RWPE1 (cell line): ENCODE data around the gene CCDC60.

Experiments used
- CTCF ChIA-PET: fragments of 350-600 bp; sonication (Branson Sonifier 250); formaldehyde crosslinking; extraction: SDS; loops from one replicate; lab custom pipeline; 2021; lab: Yijun Ruan, JAX
- POLR2A ChIA-PET: fragments of 400-600 bp; formaldehyde crosslinking; extraction: SDS; loops from one replicate; lab custom pipeline; 2020; ENCODE audit warnings: antibody characterized with exemption; ENCODE audit not compliant: low non-redundant PET; lab: Yijun Ruan, JAX
- DNase-seq: peaks from one replicate; pipeline ENCODE4 v3.0.0; 2012; ENCODE audit warnings: low spot score
- H3K27ac ChIP-seq: fragments of 450-650 bp; 2 replicates; pipeline ENCODE4 v1.5.1; 2017
- CTCF ChIP-seq: fragments of 450-650 bp; conservative IDR thresholded peaks from 2 replicates; pipeline ENCODE4 v1.5.1; 2017; ENCODE audit warnings: low read depth, mild to moderate bottlenecking

CCDC60 gene

GRCh38 chr12:119326341-119326740 is 8.2 kb upstream of the CCDC60 start:
- POLR2A ChIA-PET, result no interaction called here
- H3K27ac ChIP-seq, result no peak overlapping the region
- DNase-seq, result no peak
- TF ChIP-seq CTCF, result no peak
- CTCF ChIA-PET, result interaction anchor here (0.7 kb wide), 1 partner anchor 50 kb away, joined by 3 read pairs; no protein-coding TSS in a partner anchor

DNA sequence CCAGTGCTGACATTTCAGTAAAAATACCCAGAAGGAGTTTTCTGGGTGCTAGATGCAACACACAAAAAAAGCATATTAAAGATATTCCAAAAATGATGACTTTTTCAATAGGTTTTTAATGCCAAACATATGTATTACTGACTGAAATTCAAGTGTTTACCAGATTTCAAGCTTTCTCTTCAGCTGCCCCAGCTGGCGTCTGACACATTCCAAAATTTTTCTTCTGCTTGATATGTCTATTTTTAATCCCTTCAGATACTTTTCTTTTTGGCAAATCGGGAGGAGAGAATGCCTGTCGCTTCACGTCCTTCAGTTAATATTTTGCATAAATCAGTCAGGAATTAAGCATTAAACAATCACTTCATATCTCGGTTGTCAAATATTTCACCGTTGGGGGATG is 7.1 kb upstream of the CCDC60 start:
- no peak for TF ChIP-seq CTCF
- ChIA-PET CTCF (interaction anchor here (0.7 kb wide), 2 partner anchors 21 to 1840 kb away, joined by 3 to 5 read pairs; no protein-coding TSS in a partner anchor), POLR2A (no interaction called here)
- H3K27ac ChIP-seq, result no peak overlapping the region
- DNase-seq, result no peak

DNA sequence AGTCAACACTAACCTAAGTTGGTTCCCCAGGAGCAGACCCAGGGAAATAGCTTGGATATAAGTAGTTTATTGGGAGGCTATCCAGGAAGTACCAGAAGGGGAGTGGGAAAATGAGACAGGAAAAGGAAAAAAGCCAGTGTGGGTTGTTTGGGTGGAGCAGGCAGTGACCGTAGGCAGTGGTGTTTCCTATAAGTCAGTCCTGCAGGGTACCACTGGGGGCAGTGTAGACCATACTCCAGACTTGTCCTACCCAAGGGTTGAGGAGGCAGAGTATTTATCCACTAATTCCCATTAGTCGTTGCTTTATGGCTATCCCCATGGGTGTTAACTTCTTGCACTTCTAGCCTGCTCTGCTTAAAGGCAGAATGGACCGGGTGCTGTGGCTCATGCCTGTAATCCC is 6.4 kb upstream of the CCDC60 start:
- H3K27ac ChIP-seq, result no peak overlapping the region
- CTCF ChIA-PET, result interaction anchor here (0.7 kb wide), 1 partner anchor 1841 kb away, joined by 5 read pairs; no protein-coding TSS in a partner anchor
- POLR2A ChIA-PET, result no interaction called here
- no peak for TF ChIP-seq CTCF
- no peak for DNase-seq

- H3K27ac ChIP-seq, result no peak overlapping the region
- CTCF ChIA-PET, result interaction anchor here (0.7 kb wide), 1 partner anchor 65 kb away, joined by 3 read pairs; no protein-coding TSS in a partner anchor
- no peak for DNase-seq
- POLR2A ChIA-PET, result no interaction called here
- no peak for TF ChIP-seq CTCF
Observed at GRCh38 chr12:119338593-119339363, 4.2 kb downstream of the CCDC60 start.

DNA sequence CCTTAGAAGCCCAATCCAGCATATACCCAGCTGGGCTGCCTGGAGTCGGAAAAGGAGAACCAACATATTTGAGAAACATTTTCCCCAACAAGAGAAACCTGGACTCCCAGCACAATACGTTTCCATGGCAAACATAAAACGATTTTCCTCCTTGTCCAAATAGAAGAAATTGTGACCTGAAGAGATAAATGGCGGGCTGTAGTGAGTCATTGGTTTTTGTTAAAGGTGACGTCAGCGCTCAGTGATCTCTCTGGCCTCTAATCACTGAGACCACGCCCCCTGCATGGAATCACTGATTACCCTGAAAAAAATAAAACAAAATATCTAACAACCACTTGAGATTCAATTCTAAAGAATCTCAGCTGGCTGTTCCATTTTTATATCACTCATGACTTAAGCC is 6.0 kb downstream of the CCDC60 start:
- no peak overlapping the region for H3K27ac ChIP-seq
- CTCF ChIA-PET, result interaction anchor here (0.6 kb wide), 1 partner anchor 263 kb away, joined by 3 read pairs; no protein-coding TSS in a partner anchor
- DNase-seq, result no peak
- POLR2A ChIA-PET, result no interaction called here
- no peak for TF ChIP-seq CTCF

DNA sequence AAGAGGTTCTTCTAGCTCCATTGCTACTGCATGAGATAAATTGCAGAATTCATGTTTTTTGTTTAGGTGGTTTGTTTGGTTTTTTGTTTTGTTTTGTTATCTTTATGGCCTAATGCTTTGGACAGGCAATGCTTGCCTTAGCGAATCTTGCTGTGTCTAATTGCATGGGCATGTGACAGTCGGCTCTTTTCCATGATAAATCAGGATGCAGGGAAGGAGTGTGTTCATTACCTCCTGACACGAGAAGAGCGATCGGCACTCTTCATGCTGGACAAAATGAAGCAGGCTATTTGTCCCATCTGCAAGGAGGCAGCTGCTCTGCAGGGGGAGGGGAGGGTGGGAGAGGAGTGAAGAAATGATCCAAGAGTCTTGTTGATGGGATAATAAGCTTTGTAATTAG is 6.5 kb downstream of the CCDC60 start:
- no peak for TF ChIP-seq CTCF
- DNase-seq, result no peak
- CTCF ChIA-PET, result interaction anchor here (0.6 kb wide), 1 partner anchor 264 kb away, joined by 3 read pairs; no protein-coding TSS in a partner anchor
- POLR2A ChIA-PET, result no interaction called here
- no peak overlapping the region for H3K27ac ChIP-seq
